Activated T-cell treated with anti-CD3 and anti-CD28 coated beads for 24 hours (primary cell): ENCODE results near the gene SLC22A12.

ENCODE experiments used
- DNase-seq: peaks from one replicate; pipeline ENCODE4 v3.0.0-alpha.2; 2020; ENCODE audit warnings: low read depth

The SLC22A12 gene

DNA sequence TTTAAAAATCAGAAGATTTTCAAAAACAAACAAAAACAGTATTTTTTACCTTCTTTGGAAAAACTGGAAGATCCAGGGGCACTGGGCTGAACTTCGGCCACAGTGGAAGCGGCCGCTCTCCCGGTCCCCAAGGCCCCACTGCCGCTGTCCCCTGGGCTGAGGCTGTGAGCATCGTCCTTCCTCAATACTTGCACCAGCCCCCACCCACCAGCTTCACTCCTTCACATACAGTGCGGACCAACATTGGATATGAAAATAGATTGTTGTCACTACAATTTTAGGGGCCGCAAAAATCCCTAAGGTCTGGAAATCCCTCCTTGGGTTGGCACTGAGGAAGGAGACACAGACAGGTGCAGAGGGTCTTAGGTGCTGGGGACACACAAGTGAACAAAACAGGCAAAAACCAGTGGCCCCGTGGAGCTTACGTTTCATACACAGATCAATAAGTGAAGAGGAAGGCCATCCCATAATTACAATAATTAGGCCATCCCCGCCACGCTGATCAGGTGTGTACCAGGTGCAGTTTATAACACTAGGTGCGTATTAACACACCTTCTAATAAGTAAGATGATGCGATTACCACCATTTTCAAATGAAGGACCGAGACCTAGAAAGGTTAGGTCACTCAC is 28.2 kb upstream of the SLC22A12 start:
- no peak for DNase-seq

DNA sequence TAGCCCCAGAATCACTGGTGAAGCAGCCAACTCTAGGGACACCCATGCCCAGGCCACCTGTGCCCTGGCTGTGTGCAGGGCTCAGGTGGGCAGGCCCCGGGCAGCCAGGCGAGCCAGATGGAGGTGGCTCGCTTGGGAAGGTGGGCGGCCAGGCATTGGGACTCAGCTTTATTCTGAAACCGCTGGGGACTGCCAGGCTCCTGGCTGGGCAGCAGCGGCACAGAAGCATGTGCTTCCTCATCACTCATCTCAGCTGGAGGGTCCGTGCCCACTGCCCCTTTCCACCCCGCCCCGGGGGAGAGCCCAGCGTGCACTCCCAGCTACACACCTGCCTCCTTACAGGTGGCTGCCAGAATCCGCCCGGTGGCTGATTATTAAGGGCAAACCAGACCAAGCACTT is 27.1 kb upstream of the SLC22A12 start:
- no peak for DNase-seq

DNA sequence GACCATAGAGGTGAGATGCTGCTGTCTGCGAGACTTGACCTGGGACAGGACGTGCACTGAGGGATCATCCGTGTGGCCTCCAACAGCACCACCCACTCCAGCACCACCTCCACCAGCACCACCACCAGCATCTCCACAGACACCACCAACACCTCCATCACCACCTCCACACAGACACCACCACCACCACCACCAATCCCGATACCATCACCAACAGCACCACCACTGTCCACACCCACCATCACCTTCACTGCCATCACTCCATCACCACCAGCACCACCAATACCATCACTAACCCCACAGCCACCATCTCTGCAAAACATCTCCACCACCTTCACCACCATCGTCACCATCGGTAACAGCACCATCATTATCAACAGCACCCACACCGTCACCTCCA is 26.6 kb upstream of the SLC22A12 start:
- DNase-seq = no peak

DNA sequence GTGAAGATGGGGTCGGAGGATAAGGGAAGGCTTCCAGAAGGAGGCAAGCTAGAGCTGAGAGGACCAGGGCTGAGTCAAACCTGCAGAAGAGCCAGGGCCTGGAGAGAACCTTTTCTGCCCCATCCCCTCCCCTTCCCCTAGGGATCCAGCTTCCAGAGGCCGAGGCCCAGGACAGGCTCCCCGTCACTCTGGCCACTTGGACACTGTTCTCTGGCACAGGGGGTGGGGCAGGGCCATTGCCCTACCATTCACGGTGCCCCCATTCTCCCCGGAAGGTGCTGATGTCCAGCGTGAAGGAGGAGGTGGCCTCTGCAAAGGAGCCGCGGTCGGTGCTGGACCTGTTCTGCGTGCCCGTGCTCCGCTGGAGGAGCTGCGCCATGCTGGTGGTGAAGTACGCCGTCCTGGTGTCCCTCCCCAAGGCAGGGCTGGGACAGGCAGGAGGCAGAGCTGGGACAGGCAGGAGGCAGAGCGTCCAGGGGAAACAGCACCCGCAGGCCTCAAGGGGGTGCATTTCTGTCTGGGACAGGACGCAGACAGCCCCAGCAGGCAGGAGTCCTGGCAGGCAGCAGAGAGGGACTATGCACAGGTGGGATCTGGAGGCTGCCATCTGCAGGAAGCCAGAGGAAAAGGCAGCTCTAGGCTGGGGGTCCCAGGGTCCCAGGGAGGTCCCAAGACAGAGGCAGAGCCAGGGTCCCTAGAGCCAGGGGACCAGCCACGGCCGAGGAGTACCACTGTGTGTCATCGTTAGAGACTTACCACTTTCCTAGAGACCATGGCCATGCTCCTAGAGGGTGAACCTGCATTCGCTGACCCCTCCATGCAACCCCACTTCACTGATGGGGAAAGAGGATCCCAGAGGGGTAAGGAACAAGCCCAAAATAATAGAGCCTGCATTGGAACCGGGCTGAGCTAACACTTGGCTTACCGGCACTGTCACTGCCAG is 25.8 kb upstream of the SLC22A12 start:
- no peak for DNase-seq

DNA sequence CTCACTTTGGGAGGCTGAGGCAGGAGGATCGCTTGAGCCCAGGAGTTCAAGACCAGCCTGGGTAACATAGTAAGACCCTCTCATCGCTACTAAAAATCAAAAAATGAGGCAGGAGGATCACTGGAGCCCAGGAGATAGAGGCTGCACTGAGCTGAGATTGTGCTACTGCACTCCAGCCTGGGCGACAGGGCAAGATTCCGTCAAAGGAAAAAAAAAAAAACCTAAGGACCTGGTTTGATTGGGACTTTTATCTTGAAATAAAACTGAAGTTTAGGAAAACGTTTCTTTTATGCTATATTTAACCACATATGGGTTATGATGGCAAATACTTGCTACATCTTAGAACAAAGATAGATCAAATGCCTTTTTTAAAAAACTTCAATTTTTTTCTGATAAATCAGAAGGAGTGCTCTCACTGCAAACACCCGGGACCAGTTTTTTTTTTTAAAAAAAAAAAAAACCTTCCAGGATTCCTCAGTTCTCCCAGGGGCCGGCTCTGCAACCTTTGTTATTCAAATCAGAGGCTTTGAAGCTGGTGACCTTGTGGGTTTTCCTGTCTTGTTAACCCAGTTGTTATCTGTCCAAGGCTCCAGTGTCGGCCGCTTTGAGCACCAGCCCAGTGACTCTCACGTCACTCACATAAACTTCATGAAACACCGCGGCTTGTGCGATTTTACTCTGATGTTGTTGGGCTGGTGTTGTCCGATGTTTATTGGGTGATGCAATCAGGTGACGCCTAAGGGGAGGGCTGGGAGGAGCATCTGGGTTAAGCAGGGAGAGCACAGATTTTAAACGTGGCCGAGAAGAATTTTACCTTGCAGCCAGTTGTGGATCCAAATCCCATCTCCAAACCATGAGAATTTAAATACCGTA is 24.7 kb upstream of the SLC22A12 start:
- no peak for DNase-seq

DNA sequence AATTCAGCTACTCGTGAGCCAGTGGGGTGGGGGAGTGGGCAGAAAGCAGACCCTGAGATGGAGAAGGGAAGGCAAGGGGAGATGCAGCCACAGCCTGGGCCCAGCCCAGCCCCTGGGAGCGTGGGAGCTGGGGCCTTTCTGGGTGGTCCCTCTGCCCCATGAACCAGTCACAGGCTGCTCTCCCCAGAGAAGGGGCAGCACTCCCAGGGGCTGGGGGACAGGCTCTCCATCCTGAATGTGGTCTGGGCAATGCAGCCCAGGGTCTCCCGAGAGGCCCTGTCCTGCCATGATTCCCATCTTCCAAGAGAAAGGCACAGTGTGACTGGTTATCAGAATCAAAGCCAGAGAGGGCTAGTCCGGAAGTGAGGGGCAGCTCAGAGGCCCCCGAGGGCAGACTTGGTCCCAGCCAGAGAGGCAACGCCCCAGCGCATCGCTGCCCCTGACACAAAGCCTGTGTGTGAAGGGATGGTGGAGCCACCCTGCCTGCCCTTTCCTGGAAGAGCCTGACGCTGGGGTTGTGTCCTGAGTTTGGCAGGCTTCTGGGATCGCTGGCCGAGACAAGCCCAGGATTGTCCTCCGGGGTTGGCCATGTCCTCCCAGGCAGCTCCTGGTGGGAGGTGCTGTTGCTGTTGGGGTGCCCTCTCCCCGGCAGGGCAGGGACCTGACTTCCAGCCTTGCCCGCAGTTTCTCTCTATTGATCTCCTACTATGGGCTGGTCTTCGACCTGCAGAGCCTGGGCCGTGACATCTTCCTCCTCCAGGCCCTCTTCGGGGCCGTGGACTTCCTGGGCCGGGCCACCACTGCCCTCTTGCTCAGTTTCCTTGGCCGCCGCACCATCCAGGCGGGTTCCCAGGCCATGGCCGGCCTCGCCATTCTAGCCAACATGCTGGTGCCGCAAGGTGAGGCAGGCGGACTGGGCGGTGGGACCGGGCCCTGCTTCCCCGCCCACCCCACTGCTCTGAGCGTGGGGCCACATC is 23.8 kb upstream of the SLC22A12 start:
- DNase-seq = no peak

DNA sequence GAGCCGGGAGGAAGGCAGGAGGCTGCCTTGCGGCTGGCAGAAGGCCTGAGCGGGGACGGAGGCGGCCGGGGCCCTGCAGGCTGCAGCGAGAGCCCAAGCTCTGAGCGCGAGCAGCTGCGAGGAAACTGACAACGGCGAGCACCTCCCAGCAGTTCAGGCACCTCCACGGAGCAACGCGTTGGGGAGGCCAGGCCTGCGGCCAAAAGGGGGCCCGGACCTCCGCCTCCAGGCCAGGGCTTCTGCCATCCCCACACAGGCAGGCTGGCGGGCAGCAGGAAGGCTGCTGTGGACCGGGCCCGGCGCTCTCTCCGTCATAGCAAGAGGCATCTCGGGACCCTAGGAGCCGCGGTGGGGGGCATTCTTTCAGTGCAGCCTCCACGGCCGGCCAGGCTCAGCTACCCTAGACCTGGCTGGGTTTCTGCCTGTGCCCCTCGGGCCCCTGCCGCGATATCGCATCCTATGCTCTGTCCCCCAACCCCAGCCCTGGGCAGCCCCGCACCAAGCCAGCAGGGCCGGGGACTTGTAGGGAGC is 22.9 kb upstream of the SLC22A12 start:
- no peak for DNase-seq

DNA sequence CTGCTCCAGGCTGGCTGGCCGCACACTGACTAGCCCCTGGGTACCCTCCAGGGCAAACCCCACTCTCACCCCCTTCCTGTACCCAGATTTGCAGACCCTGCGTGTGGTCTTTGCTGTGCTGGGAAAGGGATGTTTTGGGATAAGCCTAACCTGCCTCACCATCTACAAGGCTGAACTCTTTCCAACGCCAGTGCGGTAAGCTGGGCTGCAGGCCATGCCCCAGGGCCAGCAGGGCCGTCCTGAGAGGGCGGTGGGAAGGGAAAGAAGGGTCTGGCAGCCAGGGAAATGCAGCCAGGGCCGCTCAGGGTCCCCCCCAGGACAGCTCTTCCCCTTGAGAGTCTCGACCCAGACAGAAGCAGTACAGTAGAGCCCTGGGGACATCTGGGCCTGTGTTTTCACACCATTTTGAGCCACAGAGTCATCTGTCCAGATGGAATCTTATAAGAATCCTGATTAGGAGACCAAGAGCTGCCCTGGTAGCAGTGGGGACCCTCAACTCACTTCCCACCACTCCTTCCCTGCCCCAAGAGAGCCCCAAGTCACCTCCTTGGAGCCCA is 22.4 kb upstream of the SLC22A12 start:
- DNase-seq = no peak

DNA sequence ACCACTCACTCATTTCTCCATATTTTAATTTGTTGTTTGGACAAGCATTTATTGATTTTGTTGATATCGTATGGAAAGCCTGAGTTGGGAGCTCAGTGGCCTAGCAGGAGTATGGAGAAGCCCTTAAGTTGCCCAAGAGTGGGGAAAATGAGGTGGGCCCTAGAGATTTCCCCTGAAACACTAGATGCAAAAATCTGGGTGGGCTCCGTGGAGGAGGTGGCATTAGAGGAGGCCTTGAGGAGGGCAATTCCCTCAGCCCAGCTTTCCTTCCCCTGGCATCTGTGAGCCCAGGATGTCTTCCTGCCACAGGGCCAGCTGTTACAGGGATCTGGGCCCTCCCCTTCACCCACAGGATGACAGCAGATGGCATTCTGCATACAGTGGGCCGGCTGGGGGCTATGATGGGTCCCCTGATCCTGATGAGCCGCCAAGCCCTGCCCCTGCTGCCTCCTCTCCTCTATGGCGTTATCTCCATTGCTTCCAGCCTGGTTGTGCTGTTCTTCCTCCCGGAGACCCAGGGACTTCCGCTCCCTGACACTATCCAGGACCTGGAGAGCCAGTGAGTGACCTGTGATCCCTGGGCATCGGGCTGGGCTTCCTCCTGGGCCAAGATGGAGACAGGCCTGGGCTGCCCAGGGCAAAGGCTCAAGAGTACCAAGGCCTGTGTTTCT is 21.6 kb upstream of the SLC22A12 start:
- no peak for DNase-seq

DNA sequence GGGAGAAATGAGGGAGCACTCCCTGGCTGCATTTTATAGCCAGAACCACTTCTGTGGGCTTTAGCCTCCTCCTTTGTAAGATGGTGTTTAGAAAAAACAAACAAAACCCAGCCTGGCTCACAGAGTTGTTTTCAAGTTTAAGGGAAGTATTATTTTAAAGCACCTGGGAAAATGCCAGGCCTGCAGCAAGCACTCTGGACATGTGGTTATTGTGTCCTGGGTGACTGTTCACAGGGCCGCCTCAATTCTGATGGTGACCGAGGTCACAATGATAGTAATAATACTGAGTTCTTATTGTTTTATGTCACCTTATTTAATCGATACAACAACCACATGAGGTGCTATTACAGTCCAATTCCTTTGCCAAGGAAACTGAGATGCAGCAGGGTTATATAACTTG is 20.7 kb upstream of the SLC22A12 start:
- no peak for DNase-seq

DNA sequence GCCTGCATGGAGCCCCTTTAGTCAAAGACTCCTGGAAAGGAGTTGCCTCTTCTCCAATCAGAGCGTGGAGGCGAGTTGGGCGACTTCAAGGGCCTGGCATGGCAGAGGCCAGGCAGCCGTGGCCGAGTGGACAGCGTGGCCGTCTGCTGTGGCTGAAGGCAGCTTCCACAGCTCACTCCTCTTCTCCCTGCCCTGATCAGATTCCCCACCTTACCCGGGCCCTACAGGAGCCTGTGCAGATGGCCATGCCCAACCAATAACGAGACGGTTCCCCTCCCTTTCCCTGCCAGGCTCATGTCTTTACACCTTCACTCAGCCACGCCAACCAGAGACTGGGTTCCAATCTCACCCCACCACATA is 20.0 kb upstream of the SLC22A12 start:
- no peak for DNase-seq

DNA sequence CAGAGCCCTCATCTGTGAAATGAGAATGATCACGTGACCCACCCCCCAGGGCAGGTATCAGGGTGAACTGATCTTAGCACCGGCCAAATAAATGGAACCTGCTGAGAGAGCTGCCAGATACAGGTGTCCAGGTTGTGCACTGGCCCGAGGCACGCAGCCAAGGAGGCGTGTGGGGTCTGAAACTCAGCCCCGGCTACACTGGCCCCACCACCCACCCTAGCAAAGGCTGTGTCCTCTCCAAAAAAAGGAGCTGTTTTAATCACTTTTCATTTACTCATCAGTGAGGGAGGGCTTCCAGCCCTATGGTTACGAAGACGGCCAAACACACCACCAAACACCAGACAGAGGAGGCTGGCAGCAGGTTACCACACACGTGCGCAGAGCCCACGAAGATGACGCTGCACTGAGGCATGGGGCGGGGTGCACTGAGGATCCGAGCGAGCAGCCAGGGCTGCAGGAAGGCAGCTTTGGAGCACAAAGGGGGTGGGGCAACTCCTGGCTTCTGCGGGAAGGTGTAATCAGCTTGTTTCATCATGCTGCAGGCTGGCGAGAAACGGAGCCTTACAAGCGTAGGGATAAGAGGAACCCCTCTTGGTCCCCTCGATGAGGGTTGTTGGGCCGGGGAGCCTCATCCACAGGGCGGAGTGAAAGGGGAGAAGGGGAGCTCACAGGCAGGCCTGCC is 19.5 kb upstream of the SLC22A12 start:
- DNase-seq = no peak

DNA sequence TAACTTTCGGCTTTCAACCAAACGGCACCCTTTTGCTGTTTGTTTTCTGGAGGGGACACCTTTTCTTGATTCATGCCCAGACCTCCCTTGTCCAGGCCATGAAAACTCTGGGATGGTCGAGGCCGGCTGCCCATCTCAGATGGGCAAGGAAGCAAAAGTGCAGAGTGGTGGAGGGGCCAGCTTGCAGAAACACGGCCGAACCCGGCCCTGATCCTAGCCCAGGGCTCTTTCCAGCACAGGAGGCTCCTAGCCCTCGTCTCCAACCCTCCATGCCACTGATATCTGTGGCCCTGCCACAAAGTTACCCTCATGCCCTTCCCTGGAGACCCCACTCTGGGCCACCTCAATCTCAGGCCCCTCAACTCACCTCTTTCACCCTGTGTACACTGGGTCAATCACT is 18.9 kb upstream of the SLC22A12 start:
- DNase-seq = no peak

DNA sequence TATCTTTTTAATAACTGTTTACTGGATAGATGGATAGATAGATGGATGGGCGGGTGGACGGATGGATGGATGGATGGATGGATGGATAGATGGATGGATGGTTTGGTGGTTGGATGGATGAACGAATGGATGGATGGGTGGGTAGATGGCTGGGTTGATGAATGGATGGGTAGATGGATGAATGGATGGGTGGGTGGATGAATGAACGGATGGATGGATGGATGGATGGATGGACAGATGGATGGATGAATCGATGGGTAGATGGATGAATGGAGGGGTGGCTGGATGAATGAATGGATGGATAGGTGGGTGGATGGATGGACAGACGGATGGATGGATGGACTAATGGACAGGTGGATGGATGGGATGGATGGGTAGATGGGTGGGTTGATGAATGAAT is 13.8 kb upstream of the SLC22A12 start:
- no peak for DNase-seq

DNA sequence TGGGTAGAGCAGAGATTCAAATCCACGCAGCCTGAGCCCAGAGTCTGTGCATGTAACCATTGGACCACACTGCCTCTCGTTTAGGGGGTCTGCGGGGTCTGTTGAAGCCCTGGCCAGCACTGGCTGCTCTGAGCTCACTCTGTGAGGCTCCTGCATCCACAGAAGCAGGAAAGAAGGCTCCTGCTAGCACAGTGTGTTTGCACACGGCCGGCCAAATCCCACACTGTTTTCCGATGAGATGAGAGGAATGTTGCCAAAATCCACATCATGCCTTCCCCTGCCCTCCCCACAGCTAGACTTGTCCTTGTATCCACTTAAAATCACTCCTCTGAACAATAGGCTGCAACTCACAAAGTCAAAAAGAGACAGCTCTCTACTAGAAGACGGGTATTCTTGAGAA is 10.6 kb upstream of the SLC22A12 start:
- DNase-seq = no peak

DNA sequence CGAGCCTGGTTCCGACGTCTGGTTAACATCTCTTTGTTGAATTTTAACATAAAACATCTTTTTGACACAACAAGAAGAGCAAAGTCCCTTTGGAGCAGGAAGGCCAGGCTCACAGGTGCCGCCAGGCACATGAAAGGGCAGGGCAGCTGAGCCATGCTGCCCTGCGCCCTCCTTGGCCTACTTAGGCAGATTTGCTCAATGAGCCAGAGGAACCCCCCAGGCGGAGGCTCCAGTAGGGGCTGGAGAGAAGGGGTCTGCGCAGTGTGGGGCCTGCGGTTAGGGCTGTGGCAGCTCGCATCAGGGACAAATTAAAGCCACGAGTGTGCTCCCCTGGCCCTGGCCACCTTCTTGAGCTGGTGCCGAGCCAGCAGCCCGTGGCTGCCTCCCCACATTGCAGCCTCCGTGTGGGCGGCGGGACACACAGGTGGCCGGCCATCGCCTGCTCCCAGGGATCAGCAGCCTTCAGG is 9.9 kb upstream of the SLC22A12 start:
- DNase-seq = no peak

DNA sequence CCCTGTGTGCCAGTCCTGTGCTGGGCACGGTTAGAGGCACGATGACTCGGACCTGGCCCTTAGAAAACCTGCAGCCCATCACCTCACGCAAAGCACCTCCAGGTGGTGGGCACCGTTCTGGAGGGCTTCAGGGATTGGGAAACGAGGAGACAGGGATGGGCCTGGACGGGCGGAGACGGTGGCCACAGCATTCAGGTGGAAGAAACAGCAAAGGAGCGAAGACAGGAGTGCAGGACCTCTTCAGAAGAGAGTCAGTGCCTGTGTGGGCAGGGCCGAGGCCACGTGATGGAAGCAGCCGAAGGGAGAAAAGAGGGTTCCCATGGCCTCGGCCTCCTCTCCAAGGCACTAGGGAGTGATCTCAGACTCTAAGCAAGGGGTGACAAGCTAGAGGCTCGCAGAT is 8.1 kb upstream of the SLC22A12 start:
- DNase-seq = no peak

DNA sequence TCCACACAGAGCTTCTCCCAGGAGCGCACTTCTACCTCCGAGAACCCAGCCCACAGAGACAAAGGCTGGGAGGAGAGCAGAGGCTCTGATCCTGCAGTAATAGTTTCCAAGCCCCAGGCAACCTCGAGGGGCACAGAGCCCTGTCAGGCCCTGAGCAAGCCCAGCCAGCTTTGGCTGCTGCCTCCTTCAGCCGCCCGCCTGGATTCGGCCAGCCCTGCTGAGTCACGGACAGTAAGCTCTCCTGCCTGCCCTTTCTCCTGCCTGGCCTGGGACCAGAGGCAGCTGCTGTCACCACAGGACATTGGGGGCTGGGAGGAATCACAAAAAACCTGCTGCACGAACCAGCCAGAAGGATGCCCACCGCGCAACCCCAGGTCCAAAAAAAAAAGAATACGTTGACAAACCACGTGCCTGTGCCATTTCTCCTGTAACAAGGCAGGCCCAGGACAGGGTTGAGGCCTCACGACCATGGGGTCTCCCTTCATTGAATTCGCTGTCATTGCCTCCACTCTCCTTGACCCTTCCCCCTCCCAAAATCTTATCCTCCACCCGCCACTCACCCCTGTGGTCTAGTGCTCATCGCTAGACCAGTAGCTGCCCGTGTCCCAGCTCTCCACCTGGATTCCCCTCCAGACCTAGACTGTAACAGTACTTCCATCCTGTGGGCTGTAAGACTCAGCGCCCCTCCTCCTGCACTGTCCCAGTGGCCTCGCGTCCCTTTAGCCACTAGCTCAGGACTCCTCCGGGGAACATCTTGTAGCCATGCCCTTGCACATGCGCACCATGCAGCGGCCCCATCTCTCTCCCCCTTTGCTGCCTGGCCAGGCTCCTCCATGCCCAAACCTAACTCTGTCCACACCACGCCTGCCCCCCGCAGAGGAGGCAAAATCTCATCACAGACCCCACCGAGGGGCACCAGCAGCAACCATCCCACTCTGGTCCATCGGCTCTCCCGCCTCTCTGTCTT is 7.4 kb upstream of the SLC22A12 start:
- DNase-seq = no peak
